ENCODE measurements around the gene P2RX4. TPM values are rescaled to one million over a fixed set of nuclear protein-coding genes. Genes with fewer than 3 reads are reported as not detected.

P2RX4 gene
- total and polyA plus RNA-seq, 9 of the 15 experiments (the other 6 are each of a cell fraction or from before 2014, with no cell fraction given): 6.6 to 21.5 (median 11.7) TPM

GRCh38 chr12:121189619-121190155 is 20.2 kb upstream of the P2RX4 start (continued):
- TF ChIP-seq ZBTB33 (CRISPR knock-in tag; IDR thresholded peaks at IDR 0.05) (peak; percentile 43; the same call in 1 of the 2 replicates), TEAD4 (IDR thresholded peaks at IDR 0.05; ENCODE audit: low read length) (peak; percentile 70), TEAD4 (CRISPR knock-in tag; IDR thresholded peaks at IDR 0.05; ENCODE audit: borderline replicate concordance) (no peak), POLR2AphosphoS5 (IDR thresholded peaks at IDR 0.05; ENCODE audit: control insufficient read depth, insufficient read depth, low read depth, low read length) (0 out of 2 replicates have a peak, but pooled peaks have one; percentile 24), FOXM1 (IDR thresholded peaks at IDR 0.05; ENCODE audit: low read depth) (no peak), FOXM1 (CRISPR knock-in tag; IDR thresholded peaks at IDR 0.05; ENCODE audit: low read depth) (no peak), NFIC (IDR thresholded peaks at IDR 0.05) (peak; percentile 18; the same call in 1 of the 2 replicates), ZNF830 (CRISPR knock-in tag; IDR thresholded peaks at IDR 0.05) (no peak), CXXC5 (CRISPR knock-in tag; IDR thresholded peaks at IDR 0.05) (peak; percentile 19; the same call in 1 of the 2 replicates), NCOR1 (IDR thresholded peaks at IDR 0.05) (peak; percentile 57), TRIM24 (IDR thresholded peaks at IDR 0.05) (peak; percentile 15 to 50; a peak in 1 of 4 replicates), EP300 (IDR thresholded peaks at IDR 0.05; ENCODE audit: low read length) (peak; percentile 47; the same call in 1 of the 2 replicates), RCOR1 (IDR thresholded peaks at IDR 0.05; ENCODE audit: borderline replicate concordance in 1 of 2, low read depth in 2 of 2, low read length in 2 of 2) (no peak), HDAC3 (IDR thresholded peaks at IDR 0.05; ENCODE audit: borderline replicate concordance, partially characterized antibody) (no peak), BHLHE40 (IDR thresholded peaks at IDR 0.05; ENCODE audit: low read length) (0 out of 2 replicates have a peak, but pooled peaks have one; percentile 22), SOX6 (IDR thresholded peaks at IDR 0.05) (no peak)
